EH (cell line): ENCODE measurements around the gene STPG1.

Source experiments
- DNase-seq: peaks from one replicate; pipeline ENCODE4 v3.0.0-alpha.2; 2015; ENCODE audit warnings: low read depth

STPG1 gene

GRCh38 chr1:24341260-24341659 is 72.3 kb downstream of the STPG1 start:
- no peak for DNase-seq

GRCh38 chr1:24340770-24341169 is 72.8 kb downstream of the STPG1 start:
- no peak for DNase-seq

- DNase-seq: no peak
These were observed 73.6 kb downstream of the STPG1 start for GRCh38 chr1:24339996-24340395.

GRCh38 chr1:24338447-24338846 is 75.1 kb downstream of the STPG1 start:
- no peak for DNase-seq

GRCh38 chr1:24337455-24337854 is 76.1 kb downstream of the STPG1 start:
- DNase-seq: no peak

- DNase-seq: no peak
These were observed 77.5 kb downstream of the STPG1 start for GRCh38 chr1:24336075-24336474.

- DNase-seq: no peak
These were observed 81.5 kb downstream of the STPG1 start for GRCh38 chr1:24331961-24332673.

GRCh38 chr1:24329797-24330543 is 83.6 kb downstream of the STPG1 start:
- DNase-seq: peak; percentile 75

- DNase-seq: no peak
These were observed 84.3 kb downstream of the STPG1 start for GRCh38 chr1:24329331-24329730.

GRCh38 chr1:24327891-24328290 is 85.7 kb downstream of the STPG1 start:
- DNase-seq: peak; percentile 20

- DNase-seq: no peak
These were observed 86.1 kb downstream of the STPG1 start for GRCh38 chr1:24327486-24327885.

- DNase-seq: no peak
These were observed 87.8 kb downstream of the STPG1 start for GRCh38 chr1:24325587-24326449.

GRCh38 chr1:24324903-24325302 is 88.7 kb downstream of the STPG1 start:
- no peak for DNase-seq

GRCh38 chr1:24323281-24323680 is 90.3 kb downstream of the STPG1 start:
- DNase-seq: no peak

- DNase-seq: peak; percentile 38
These were observed 91.0 kb downstream of the STPG1 start for GRCh38 chr1:24322470-24323177.

- DNase-seq: peak; percentile 89
These were observed 91.7 kb downstream of the STPG1 start for GRCh38 chr1:24321697-24322469.

- no peak for DNase-seq
These were observed 92.5 kb downstream of the STPG1 start for GRCh38 chr1:24321126-24321525.

- DNase-seq: no peak
These were observed 93.6 kb downstream of the STPG1 start for GRCh38 chr1:24319962-24320361.

GRCh38 chr1:24319312-24319863 is 94.2 kb downstream of the STPG1 start, which contains the start of gene GRHL3:
Gene GRHL3, plus strand, starts transcription at chr1:24319357. Its CDS starts 195 bp downstream, at chr1:24319552.
- DNase-seq: no peak

GRCh38 chr1:24318615-24319311 is 94.8 kb downstream of the STPG1 start:
- no peak for DNase-seq
